Small intestine (tissue), 7 donors: ENCODE data around the gene KIF5C. TPM values are rescaled to one million over a fixed set of nuclear protein-coding genes. Genes with fewer than 3 reads are reported as not detected.

ENCODE experiments used
- DNase-seq, 2 donors: peaks; one replicate each; pipeline versions ENCODE4 v3.0.0 to v3.0.0-alpha.2; 2013
- FAIRE-seq: peaks from 2 replicates; lab custom pipeline; 2012; peaks lifted over from hg19 to GRCh38; lab: Jason Lieb, UNC
- H3K27ac ChIP-seq, 3 donors: one replicate each; pipeline ENCODE4 v1.5.1; 2013; ENCODE audit warnings: low read length in 2 of 3, mild to moderate bottlenecking in 2 of 3, control low read depth in 1 of 3, inconsistent platforms in 1 of 3, low read depth in 1 of 3, moderate library complexity in 1 of 3
- H3K27me3 ChIP-seq, 3 donors: one replicate each; pipeline ENCODE4 v1.6.1; 2013; ENCODE audit warnings: low read length in 3 of 3, inconsistent platforms in 1 of 3; ENCODE audit not compliant: control insufficient read depth in 3 of 3, insufficient read depth in 3 of 3
- H3K36me3 ChIP-seq, 3 donors: one replicate each; pipeline ENCODE4 v1.6.1; 2013; ENCODE audit warnings: low read length in 3 of 3, inconsistent platforms in 1 of 3, low read depth in 1 of 3, mild to moderate bottlenecking in 1 of 3, moderate library complexity in 1 of 3; ENCODE audit not compliant: control insufficient read depth in 3 of 3, insufficient read depth in 2 of 3
- H3K4me1 ChIP-seq, 3 donors: one replicate each; pipeline ENCODE4 v1.6.1; 2013; ENCODE audit warnings: low read length in 2 of 3, inconsistent platforms in 1 of 3, low read depth in 1 of 3, mild to moderate bottlenecking in 1 of 3, moderate library complexity in 1 of 3; ENCODE audit not compliant: control insufficient read depth in 3 of 3, insufficient read depth in 2 of 3
- H3K4me3 ChIP-seq, 3 donors: one replicate each; pipeline ENCODE4 v1.5.1; 2013; ENCODE audit warnings: low read length in 3 of 3, control low read depth in 1 of 3, inconsistent platforms in 1 of 3, low read depth in 1 of 3, mild to moderate bottlenecking in 1 of 3, moderate library complexity in 1 of 3
- H3K9me3 ChIP-seq, 2 donors: one replicate each; pipeline ENCODE4 v1.6.1; 2013; ENCODE audit warnings: low read depth in 1 of 2, low read length in 1 of 2; ENCODE audit not compliant: control insufficient read depth in 2 of 2, insufficient read depth in 1 of 2
- whole genome bisulfite sequencing, 3 donors: extraction: QIAGEN DNeasy Blood & Tissue Kit; methylation state at CpG; one replicate each; pipeline ENCODE4 v1.1.7; 2013; 5-methylcytosine and 5-hydroxymethylcytosine counted together
- polyA plus RNA-seq, 4 donors: library from polyadenylated mRNA; stranded (reverse) in 3 of 4; unstranded in 1 of 4; fragments of 200-250 nt in 3 of 4; fragments of 120-200 nt in 1 of 4; gene quantifications; one replicate each; pipeline versions ENCODE4 v1.2.1 to v1.2.3, GENCODE V29; 2013
- donor health status: healthy with polysubstance abuse.
- donor health status: control.
- donor health status: control.
- donor health status: Bipolar disorder and iron deficiency.
- donor health status: healthy.

The KIF5C gene
- polyA plus RNA-seq, 4 donors, result 0.22 to 6.4 (median 2.4) TPM

GRCh38 chr2:149008381-149008780 lies 133.4 kb downstream of the KIF5C start:
- FAIRE-seq (no peak), DNase-seq (no peak)
- WGBS, 3 donors, result 80 to 85% (median 82%) methylated on average over 7 of the region's 7 CpGs
- no peak overlapping the region for H3K4me3 ChIP-seq
- peaks cover 0 to 9% (median 0%) of the 10 kb centered on the region in 3 donors for H3K36me3 ChIP-seq
- no peaks in the 10 kb centered on the region for H3K9me3 ChIP-seq
- no peak overlapping the region for H3K27ac ChIP-seq
- H3K27me3 ChIP-seq, result peaks cover 0 to 2% (median 0%) of the 10 kb centered on the region in 3 donors
- no peaks in the 10 kb centered on the region for H3K4me1 ChIP-seq

DNA sequence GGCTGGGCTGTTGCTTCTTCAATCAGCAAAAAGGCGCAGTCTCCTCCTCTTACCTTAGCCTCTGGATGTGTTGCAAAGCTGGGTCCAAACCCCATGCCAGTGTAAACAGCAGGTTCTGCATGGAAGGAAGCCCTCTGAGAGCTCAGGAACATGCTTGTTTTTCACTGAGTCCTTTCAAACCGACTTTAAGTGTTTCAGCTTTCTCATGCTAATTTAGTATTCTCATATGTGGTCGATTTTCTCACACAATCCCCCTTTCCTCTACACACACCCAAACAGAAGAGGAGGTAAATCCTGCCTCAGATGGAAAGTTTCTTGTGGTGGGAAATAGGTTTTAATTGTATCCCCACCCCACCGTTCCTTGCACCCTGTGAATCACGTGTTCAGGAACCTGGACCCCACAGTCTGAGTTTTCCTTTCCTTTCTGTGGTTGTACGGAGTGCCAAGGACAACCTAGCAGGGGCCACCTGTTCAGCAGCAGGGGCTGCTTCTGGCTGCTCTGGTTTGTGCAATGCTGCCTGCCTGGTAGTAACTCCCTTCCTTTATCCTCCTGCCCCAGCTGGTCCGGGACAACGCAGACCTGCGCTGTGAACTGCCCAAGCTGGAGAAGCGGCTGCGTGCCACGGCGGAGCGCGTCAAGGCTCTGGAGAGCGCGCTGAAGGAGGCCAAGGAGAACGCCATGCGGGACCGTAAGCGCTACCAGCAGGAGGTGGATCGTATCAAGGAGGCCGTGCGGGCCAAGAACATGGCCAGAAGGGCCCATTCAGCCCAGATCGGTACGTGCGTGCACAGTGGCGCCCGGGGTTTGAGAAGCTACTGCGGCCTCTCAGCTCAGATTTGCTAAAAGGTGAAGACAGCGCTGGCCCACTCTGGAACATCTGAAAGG lies 134.8 kb downstream of the KIF5C start:
- H3K4me1 ChIP-seq, result no peaks in the 10 kb centered on the region
- 93 to 94% (median 93%) methylated on average over 31 of the region's 31 CpGs for WGBS, 3 donors
- DNase-seq, result no peak
- no peaks in the 10 kb centered on the region for H3K9me3 ChIP-seq
- FAIRE-seq, result no peak
- H3K4me3 ChIP-seq, result no peak overlapping the region
- H3K27ac ChIP-seq, result no peak overlapping the region
- peaks cover 0 to 2% (median 0%) of the 10 kb centered on the region in 3 donors for H3K27me3 ChIP-seq
- H3K36me3 ChIP-seq, result peaks cover 0 to 9% (median 0%) of the 10 kb centered on the region in 3 donors

DNA sequence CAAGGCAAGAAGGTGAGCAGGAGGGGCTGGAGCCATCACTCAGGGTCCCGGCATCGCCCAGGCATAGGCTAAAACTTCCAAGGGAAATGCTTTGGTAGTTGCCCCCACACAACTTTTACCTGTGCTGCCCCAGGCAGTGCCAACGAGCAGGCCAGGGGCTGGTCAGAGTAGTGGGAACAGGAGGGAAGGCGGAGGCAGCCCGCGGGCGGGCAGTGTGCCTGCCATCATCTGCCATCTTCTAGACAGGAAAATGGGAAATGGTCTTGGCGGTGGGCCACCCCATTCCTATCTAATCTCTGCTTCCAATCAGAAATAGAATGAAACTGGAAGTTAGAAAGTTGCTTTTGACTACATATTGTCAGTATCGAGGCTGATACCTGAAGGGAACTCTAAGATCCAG lies 137.5 kb downstream of the KIF5C start:
- H3K4me3 ChIP-seq, result no peak overlapping the region
- H3K27me3 ChIP-seq, result peaks cover 0 to 2% (median 0%) of the 10 kb centered on the region in 3 donors
- peaks cover 0 to 9% (median 0%) of the 10 kb centered on the region in 3 donors for H3K36me3 ChIP-seq
- H3K27ac ChIP-seq, result no peak overlapping the region
- DNase-seq (no peak), FAIRE-seq (no peak)
- WGBS, 3 donors, result 87 to 90% (median 88%) methylated on average over 9 of the region's 9 CpGs
- H3K4me1 ChIP-seq, result no peaks in the 10 kb centered on the region
- H3K9me3 ChIP-seq, result no peaks in the 10 kb centered on the region

DNA sequence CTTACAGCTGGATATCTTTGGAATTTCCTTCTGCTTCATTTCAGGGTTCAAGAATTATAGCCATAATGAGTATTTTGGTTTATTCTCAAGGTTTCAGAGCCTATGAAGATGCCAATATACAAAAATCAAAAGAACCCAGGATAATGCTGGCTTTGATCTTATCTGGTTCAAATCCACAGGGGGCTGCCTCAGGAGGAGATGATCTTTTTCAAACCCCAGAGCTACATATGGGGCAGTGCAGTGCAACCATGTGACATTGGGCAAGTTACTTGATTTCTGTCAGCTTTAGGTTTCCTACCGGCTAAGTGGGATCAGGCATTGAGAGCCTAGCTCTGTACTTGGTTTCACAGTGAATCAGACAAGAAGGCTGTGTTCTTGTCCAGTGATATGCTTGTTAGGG lies 140.5 kb downstream of the KIF5C start:
- Histone ChIP-seq H3K27ac (no peak overlapping the region), H3K4me3 (no peak overlapping the region), H3K36me3 (peaks cover 0 to 3% (median 0%) of the 10 kb centered on the region in 3 donors), H3K4me1 (peaks cover 0 to 10% (median 2%) of the 10 kb centered on the region in 3 donors), H3K27me3 (peaks cover 0 to under 1% (median 0%) of the 10 kb centered on the region in 3 donors), H3K9me3 (no peaks in the 10 kb centered on the region)
- 84 to 94% (median 89%) methylated on average over 1 of the region's 1 CpG for WGBS, 3 donors
- FAIRE-seq (no peak), DNase-seq (no peak)

DNA sequence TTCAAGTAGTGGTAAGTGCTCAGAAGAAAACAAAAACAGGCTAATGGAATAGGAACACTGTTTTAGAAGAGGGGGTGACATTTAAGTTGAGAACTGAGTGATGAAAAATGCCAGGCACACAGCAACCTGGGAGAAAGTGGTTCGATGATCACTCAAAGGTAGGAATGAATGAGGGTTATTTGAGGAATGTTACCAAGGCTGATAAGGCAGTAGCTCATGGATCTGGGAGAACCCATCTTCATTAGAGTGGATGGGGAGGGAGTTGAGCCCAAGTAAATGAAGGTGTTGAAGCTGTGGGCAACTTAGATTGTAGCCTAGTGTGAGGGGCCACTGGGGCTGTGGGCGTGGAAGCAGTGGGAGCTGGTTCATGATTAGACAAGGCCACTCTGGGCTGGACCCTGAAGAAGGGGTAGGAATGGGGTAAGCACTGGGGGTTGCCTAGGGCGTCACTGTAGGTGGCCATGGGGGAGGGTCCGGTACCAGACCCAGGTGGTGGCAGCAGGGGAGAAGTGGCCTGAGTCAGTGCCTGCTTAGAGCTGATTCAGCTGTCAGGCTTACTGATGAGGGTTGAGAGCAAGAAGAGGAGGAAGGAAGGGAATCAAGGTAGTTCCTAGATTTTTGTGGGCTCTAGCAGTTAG lies 141.0 kb downstream of the KIF5C start:
- no peak overlapping the region for H3K4me3 ChIP-seq
- WGBS, 3 donors, result 84 to 89% (median 87%) methylated on average over 4 of the region's 4 CpGs

GRCh38 chr2:149017116-149017985 lies 142.3 kb downstream of the KIF5C start:
- WGBS, 3 donors, result 48 to 51% (median 50%) methylated on average over 14 of the region's 14 CpGs
- no peaks in the 10 kb centered on the region for H3K9me3 ChIP-seq
- H3K27ac ChIP-seq, result no peak overlapping the region
- FAIRE-seq (no peak), DNase-seq (peak; percentile 75 to 84)
- no peaks in the 10 kb centered on the region for H3K36me3 ChIP-seq
- no peak overlapping the region for H3K4me3 ChIP-seq
- peaks cover 0 to 12% (median 2%) of the 10 kb centered on the region in 3 donors for H3K4me1 ChIP-seq
- H3K27me3 ChIP-seq, result no peaks in the 10 kb centered on the region

More for the DNA sequence above, 141.0 kb downstream of the KIF5C start:
- H3K27me3 ChIP-seq, result no peaks in the 10 kb centered on the region
- H3K36me3 ChIP-seq, result peaks cover 0 to 3% (median 0%) of the 10 kb centered on the region in 3 donors
- H3K4me1 ChIP-seq, result peaks cover 0 to 12% (median 2%) of the 10 kb centered on the region in 3 donors
- DNase-seq (no peak), FAIRE-seq (no peak)
- no peak overlapping the region for H3K27ac ChIP-seq
- no peaks in the 10 kb centered on the region for H3K9me3 ChIP-seq

DNA sequence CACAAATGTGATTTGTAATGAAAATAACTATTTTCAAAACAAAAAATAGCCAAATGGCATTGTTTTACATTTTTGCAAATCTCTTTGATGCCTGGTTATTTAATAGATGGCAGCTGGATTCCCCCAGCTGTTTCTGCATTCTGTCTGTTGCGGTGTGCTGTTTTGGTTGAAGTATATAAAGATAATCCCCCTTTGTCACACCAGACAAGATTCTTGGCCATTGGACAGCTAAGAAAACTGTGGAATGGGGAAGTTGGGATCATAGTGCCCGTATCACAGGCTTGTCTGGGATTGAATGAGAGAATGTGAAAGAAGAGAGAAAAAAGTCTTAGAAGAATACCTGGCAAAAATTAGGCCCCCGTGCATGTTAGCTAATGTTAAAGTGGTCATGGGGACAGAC lies 144.0 kb downstream of the KIF5C start:
- Histone ChIP-seq H3K4me3 (no peak overlapping the region), H3K27me3 (no peaks in the 10 kb centered on the region), H3K4me1 (peaks cover 0 to 12% (median 2%) of the 10 kb centered on the region in 3 donors), H3K36me3 (no peaks in the 10 kb centered on the region), H3K9me3 (no peaks in the 10 kb centered on the region), H3K27ac (no peak overlapping the region)
- 72 to 75% (median 74%) methylated on average over 3 of the region's 3 CpGs for WGBS, 3 donors
- DNase-seq (no peak), FAIRE-seq (no peak)

GRCh38 chr2:149019768-149020167 lies 144.7 kb downstream of the KIF5C start:
- H3K4me1 ChIP-seq, result peaks cover 0 to 12% (median 2%) of the 10 kb centered on the region in 3 donors
- WGBS, 3 donors, result 19 to 35% (median 27%) methylated on average over 2 of the region's 2 CpGs
- no peaks in the 10 kb centered on the region for H3K36me3 ChIP-seq
- FAIRE-seq (no peak), DNase-seq (peak in 1 of 2 donors; percentile 18)
- no peaks in the 10 kb centered on the region for H3K9me3 ChIP-seq
- no peak overlapping the region for H3K4me3 ChIP-seq
- H3K27me3 ChIP-seq, result no peaks in the 10 kb centered on the region
- H3K27ac ChIP-seq, result peak overlapping the region in 1 of 3 donors; percentile 34
